Bone marrow (tissue), 2 donors: ENCODE results near the gene TTLL7.

Experiments
- DNase-seq, 2 donors: peaks; one replicate each; lab custom pipeline; 2025; lab: John Stamatoyannopoulos, UW

Gene TTLL7

DNA sequence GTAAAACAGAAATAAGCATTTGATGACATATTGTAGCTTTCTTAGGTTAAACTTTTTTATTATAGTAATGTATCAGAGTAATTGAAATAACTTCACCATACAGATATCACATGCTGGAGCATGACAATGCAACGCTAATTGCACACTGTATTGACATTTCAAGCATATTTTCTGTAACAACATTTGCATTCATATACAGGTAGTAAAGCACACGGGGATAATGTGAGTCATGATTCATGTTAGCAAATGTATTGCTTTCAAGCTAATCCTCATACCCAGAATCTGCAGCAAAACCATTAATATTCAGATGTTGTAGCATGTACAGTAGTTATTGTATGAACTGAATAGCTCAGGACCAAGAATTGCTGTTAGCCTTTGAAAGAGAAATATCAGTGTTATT is 133.9 kb downstream of the TTLL7 start:
- no peak for DNase-seq

DNA sequence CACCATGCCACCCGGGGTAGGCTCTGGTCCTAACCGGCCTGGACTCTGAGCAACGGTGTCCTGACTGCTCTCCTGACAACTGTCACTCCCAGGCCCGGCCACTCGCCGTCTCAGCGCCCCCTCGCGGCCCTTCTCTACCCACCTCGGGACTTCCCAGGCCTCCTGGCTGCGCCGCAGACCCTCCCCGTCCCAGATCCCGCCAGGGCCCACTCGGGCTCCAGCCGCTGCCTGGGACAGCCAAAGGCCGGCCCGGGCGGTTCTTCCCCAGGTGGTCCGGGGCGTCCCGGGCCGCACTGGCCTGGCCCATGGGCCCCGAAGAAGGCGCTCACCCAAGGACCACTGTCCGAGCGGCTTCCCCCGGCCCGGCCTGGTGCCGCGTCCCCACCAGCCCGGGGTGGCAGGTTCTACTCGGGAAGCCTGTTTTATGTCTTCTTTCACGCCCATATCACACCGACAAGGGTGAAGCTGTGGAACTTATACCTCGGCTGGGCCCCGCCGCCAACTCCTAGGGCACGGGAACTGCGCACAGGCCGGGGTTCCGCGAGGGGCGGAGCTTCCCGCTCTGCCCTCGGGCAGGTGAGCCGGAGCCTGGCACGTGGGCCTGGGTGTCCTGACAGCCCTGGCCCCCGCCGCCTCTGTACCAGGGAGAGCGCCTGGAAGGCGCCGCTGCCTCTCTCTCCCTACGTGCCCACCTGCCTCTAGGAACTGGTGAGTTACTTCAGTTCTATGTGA is 138.3 kb downstream of the TTLL7 start:
- DNase-seq, result peak in 1 of 2 donors; percentile 59

DNA sequence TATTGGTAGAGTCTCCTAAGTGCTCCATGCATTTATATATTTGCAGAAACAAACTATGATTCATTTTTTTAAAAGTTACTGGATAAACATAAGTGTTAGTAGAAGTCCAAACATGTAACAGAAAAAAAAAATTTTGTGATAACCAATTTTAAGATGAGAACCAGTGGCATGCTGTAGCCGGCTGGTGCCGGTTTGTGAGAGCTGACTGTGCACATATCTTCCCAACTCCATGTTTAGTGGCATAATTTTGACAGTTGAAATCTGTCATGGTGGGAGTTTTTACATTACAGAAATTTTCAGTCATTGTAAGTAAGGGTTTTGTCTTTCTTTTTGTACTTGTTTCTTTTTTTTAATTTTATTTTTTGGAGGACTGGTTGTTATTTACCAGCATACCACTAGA is 141.2 kb downstream of the TTLL7 start:
- no peak for DNase-seq

- no peak for DNase-seq
These were observed 141.8 kb downstream of the TTLL7 start for GRCh38 chr1:83857103-83857502.

GRCh38 chr1:83856381-83856780 is 142.6 kb downstream of the TTLL7 start:
- DNase-seq, result no peak

DNA sequence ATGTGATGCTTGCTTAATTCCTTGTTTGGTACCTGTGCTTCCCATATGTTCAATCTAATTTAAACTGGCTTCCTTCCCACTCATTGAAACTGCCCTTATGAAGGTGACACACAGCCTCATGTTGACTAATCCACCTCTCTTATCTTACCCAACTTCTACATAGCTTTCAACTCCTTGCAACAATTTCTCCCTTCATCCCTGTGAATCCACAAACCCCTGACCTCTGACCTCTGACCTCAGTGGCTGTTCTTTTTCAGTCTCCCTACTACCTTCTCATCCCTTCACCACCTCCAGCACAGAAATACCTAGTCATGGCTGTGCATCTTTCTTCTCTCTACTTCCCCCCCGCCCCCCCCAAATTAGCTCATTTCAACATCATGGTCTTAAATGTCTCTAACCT is 144.5 kb downstream of the TTLL7 start:
- no peak for DNase-seq

GRCh38 chr1:83850834-83851233 is 148.1 kb downstream of the TTLL7 start:
- DNase-seq, result no peak

GRCh38 chr1:83849191-83850061 is 149.5 kb downstream of the TTLL7 start:
- no peak for DNase-seq

GRCh38 chr1:83846138-83846537 is 152.8 kb downstream of the TTLL7 start:
- no peak for DNase-seq

DNA sequence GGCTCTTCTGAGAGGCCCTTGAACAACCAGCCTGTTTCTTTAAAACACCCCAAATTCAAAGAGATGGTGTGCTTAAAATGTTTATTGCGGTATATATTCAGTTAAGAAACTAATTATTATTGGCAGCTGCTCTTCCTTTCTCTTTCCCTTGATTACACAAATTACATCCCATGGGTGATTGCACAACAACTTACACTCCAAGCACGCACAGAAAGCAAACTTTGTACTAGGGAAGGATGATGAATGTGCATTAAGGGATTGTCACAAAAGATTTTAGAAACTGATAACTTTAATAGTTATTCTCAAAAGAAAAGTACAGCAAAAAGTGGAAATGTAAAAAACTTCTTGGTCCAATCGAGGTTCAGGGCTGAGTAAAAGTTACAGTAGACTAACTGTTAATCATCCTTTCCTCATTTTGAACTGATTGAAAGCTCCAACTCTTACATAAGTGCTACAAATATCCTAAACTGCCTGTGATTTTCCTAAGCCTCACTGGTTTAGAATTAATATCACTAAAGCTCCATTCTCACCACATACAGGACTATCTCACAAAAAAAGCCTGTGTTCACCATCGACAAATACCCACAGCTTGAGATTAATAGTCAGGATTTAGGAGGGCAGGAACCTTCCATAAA is 153.4 kb downstream of the TTLL7 start:
- DNase-seq, result no peak

GRCh38 chr1:83844546-83844945 is 154.4 kb downstream of the TTLL7 start:
- no peak for DNase-seq

GRCh38 chr1:83839566-83840173 is 159.3 kb downstream of the TTLL7 start:
- DNase-seq, result no peak

- DNase-seq, result no peak
These were observed 160.4 kb downstream of the TTLL7 start for GRCh38 chr1:83838573-83838972.

GRCh38 chr1:83836543-83836942 is 162.4 kb downstream of the TTLL7 start:
- DNase-seq, result no peak

DNA sequence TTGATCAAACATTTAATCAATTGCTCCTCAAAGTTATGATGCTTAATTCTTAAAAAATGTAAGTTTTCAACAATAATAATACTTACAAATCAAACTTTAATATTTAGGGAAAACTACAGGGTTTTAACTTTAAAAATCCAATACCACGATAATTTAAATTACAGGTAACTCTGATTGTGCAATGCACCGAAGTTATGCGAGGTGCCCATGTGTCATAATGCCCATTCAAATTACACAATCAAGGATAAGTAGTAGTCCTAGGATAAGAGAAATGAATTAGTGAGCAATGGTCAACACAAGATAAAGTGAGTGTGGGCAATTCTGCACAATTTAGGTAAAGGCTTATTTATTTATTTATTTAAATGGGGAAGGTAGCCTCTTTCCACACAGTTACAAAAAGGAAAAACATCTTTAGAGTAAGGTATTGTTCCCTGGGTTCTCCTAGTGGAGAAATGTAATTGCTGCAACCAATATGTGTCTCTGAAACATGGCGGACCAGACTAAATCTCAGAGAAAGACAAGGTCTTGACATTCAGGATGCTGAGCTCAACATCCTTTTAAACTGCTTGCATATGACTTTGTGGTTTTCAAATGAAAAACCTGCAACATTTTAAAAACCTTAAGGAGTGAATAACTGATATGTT is 164.2 kb downstream of the TTLL7 start:
- no peak for DNase-seq

GRCh38 chr1:83832194-83832593 is 166.7 kb downstream of the TTLL7 start:
- DNase-seq, result no peak

- DNase-seq, result no peak
These were observed 169.8 kb downstream of the TTLL7 start for GRCh38 chr1:83829106-83829505.

- DNase-seq, result no peak
These were observed 170.5 kb downstream of the TTLL7 start for GRCh38 chr1:83828456-83828855.

DNA sequence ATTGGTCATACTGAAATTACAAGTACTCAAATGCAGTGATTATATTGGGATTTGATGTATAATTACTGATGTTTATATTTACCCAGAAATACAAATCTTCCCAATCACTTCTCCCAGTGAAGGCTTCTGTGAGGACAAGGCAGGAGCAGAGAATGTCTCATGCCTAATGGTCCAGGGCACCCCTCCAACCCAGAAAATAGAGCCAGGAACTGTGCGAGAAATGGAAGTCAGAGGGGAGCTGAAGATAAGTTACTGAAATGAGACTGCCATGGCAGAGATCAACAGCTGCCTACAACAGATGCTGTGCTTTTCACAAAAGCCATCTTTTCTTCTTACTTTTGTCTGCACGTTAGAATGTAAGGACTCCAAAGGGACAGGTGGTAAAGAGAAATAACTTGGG is 171.2 kb downstream of the TTLL7 start:
- DNase-seq, result no peak

DNA sequence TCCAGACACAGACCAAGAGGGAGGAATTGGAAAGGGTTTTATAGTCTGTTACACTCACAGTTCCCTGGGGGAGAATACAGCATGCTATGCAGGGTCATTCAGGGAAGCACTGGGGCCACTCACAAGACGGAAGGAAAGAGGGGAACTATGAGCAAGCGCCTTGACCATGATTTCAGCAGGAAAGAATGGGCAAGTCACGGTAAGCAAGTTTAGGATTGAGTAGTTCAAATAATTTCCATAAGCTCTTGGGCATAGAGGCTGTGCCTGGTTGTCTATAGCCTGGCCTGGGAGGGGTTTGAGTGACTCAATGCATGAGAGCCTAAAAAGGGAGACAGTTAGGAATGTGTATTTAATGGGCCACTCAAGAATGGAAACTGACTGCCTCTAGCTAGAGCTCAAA is 176.7 kb downstream of the TTLL7 start:
- DNase-seq, result no peak

GRCh38 chr1:83819436-83819835 is 179.5 kb downstream of the TTLL7 start:
- DNase-seq, result no peak

- DNase-seq, result no peak
These were observed 180.0 kb downstream of the TTLL7 start for GRCh38 chr1:83818916-83819315.
